ENCODE measurements around the gene SPN. TPM values are rescaled to one million over a fixed set of nuclear protein-coding genes. Genes with fewer than 3 reads are reported as not detected.

Gene SPN
- total RNA-seq, 1 experiment from 2014 or later, result 0.47 TPM

- H2AFZ ChIP-seq (ENCODE audit: low read depth, low read length, poor library complexity, severe bottlenecking), result peak overlapping the region; percentile 16
- no peaks in the 10 kb centered on the region for H3K9me3 ChIP-seq (ENCODE audit: control insufficient read depth in 1 of 2, insufficient read depth in 1 of 2, low read depth in 1 of 2, low read length in 2 of 2)
- no peak for TF ChIP-seq ELF1 (IDR thresholded peaks at IDR 0.05; ENCODE audit: borderline replicate concordance, low read depth)
- no peak for TF ChIP-seq MAX (IDR thresholded peaks at IDR 0.05)
- TF ChIP-seq CBX3 (IDR thresholded peaks at IDR 0.05; ENCODE audit: low read depth), result no peak
- TF ChIP-seq POLR2A (IDR thresholded peaks at IDR 0.05; ENCODE audit: borderline replicate concordance, extremely low read depth, insufficient read depth, insufficient read length), result no peak
- TF ChIP-seq SIN3A (IDR thresholded peaks at IDR 0.05; ENCODE audit: low read depth), result no peak
- no peak for TF ChIP-seq REST (IDR thresholded peaks at IDR 0.05; ENCODE audit: low read depth)
- no peak for TF ChIP-seq FOSL1 (IDR thresholded peaks at IDR 0.05; ENCODE audit: low read depth)
- TF ChIP-seq TCF7L2 (IDR thresholded peaks at IDR 0.05; ENCODE audit: borderline replicate concordance, extremely low read depth, insufficient read depth, insufficient read length), result no peak
- no peak for TF ChIP-seq JUND (IDR thresholded peaks at IDR 0.05)
- no peak for TF ChIP-seq ATF3 (IDR thresholded peaks at IDR 0.05)
- no peak for TF ChIP-seq YY1 (IDR thresholded peaks at IDR 0.05; ENCODE audit: extremely low read depth, insufficient replicate concordance, low read depth, low read length)
- no peak for TF ChIP-seq EGR1 (IDR thresholded peaks at IDR 0.05; ENCODE audit: low read depth)
- no peak for TF ChIP-seq EZH2phosphoT487 (IDR thresholded peaks at IDR 0.05; ENCODE audit: borderline replicate concordance)
- ATAC-seq (no peak), DNase-seq (ENCODE audit: low read depth, low spot score) (no peak)
- no peak overlapping the region for H3K4me2 ChIP-seq (ENCODE audit: low read length)
- no peak overlapping the region for H3K4me3 ChIP-seq (replicated peaks in 1 of 2; ENCODE audit: low read depth in 1 of 2, low read length in 2 of 2)
- no peaks in the 10 kb centered on the region for H4K20me1 ChIP-seq (ENCODE audit: insufficient read depth)
- no peaks in the 10 kb centered on the region for H3K9me2 ChIP-seq (ENCODE audit: insufficient read depth)
- H3K4me1 ChIP-seq (ENCODE audit: control insufficient read depth in 1 of 2, insufficient read depth in 2 of 2, low read length in 2 of 2), result no peaks in the 10 kb centered on the region
- intact Hi-C loops (cut with micrococcal nuclease), result no loop called here
- ChIA-PET CTCF (no interaction called here), RAD21 (ENCODE audit: low non-redundant PET in 1 of 2, low total read pairs in 2 of 2, uncharacterized antibody in 2 of 2, unreplicated experiment in 2 of 2) (no interaction called here), POLR2A (no interaction called here)
- H3K79me2 ChIP-seq (ENCODE audit: insufficient read depth, low read length), result no peaks in the 10 kb centered on the region
- no TSS peak for BruUV-seq (replicated peaks)
- no peak overlapping the region for H3K27ac ChIP-seq (ENCODE audit: low read depth, low read length)
- H3K9ac ChIP-seq (ENCODE audit: low read length), result no peak overlapping the region
- no peaks in the 10 kb centered on the region for H3K36me3 ChIP-seq (ENCODE audit: control insufficient read depth in 1 of 2, insufficient read depth in 2 of 2, low read length in 2 of 2)
- no peaks in the 10 kb centered on the region for H3K27me3 ChIP-seq (ENCODE audit: insufficient read depth, low read length)
Measured at GRCh38 chr16:29649588-29650494, 13.2 kb upstream of the SPN start.
